GM12891 (cell line): ENCODE data around the gene GEMIN8.

ENCODE experiments used
- PAX5 ChIP-seq: IDR thresholded peaks from 2 replicates; pipeline ENCODE4 v1.6.1; 2011; ENCODE audit warnings: low read length, moderate library complexity, mild to moderate bottlenecking; ENCODE audit not compliant: insufficient read depth, severe bottlenecking
- POLR2A ChIP-seq: IDR thresholded peaks from 2 replicates; pipeline ENCODE4 v1.6.1; 2011; ENCODE audit warnings: low read depth, low read length, control low read depth
- POLR2AphosphoS5 ChIP-seq: IDR thresholded peaks from 2 replicates; pipeline ENCODE4 v1.6.1; 2011; ENCODE audit warnings: low read depth, low read length, control low read depth
- SPI1 ChIP-seq: IDR thresholded peaks from 2 replicates; pipeline ENCODE4 v1.6.1; 2011; ENCODE audit warnings: low read depth, low read length, control low read depth
- TAF1 ChIP-seq: IDR thresholded peaks from 2 replicates; pipeline ENCODE4 v1.6.1; 2011; ENCODE audit warnings: low read depth, low read length, control low read depth

- TF ChIP-seq POLR2A = no peak
- TF ChIP-seq POLR2AphosphoS5 = no peak
- TF ChIP-seq TAF1 = no peak
- TF ChIP-seq SPI1 = no peak
- TF ChIP-seq PAX5 = no peak
These were observed 460 bp upstream of the GEMIN8 start for GRCh38 chrX:14030174-14030530.
